Measurements from ENCODE around the gene EPHA7.

GRCh38 chr6:93398723-93399122, 20.6 kb downstream of the EPHA7 start:
- TF ChIP-seq POLR2A (IDR thresholded peaks at IDR 0.05) (no peak), CTCF (IDR thresholded peaks at IDR 0.05 in 4 of 5, conservative IDR thresholded peaks at IDR 0.05 in 1 of 5) (no peak)
